Panc1 (cell line): ENCODE measurements around the gene DCP2. TPM values are rescaled to one million over a fixed set of nuclear protein-coding genes. Genes with fewer than 3 reads are reported as not detected.
A peak's percentile ranks its signal among the peaks of the same experiment; 100 is the strongest.
"Not testable (repeated sequence)": the region's sequence is repeated elsewhere in the genome, so short reads cannot be mapped to it uniquely, and the experiment has no call there.

ENCODE experiments used
- ATAC-seq: fragments of 200-7000 bp; cut with Tn5 transposase; 2 replicates; pipeline ENCODE4 v1.9.1; 2020; ENCODE audit warnings: mild to moderate bottlenecking, moderate library complexity
- BruUV-seq: library from RNA; stranded (reverse); fragments of 400-500 nt; replicated peaks from 2 replicates; lab custom pipeline; 2021; lab: Mats Ljungman, UMichigan
- CTCF ChIA-PET: fragments of 300-600 bp; sonication (Branson Sonifier 250); formaldehyde crosslinking; loops from one replicate; lab custom pipeline; 2022; ENCODE audit warnings: antibody characterized with exemption; lab: Charles Lee
- POLR2A ChIA-PET: fragments of 300-600 bp; sonication (Branson Sonifier 250); formaldehyde crosslinking; loops from one replicate; lab custom pipeline; 2022; ENCODE audit warnings: antibody characterized with exemption; lab: Charles Lee
- DNase-seq: peaks from one replicate; pipeline ENCODE4 v3.0.0-alpha.2; 2010; ENCODE audit warnings: low read depth, low spot score
- H3K27ac ChIP-seq: 2 replicates; pipeline ENCODE4 v1.5.1; 2011; ENCODE audit warnings: mild to moderate bottlenecking, low read length, inconsistent platforms
- H3K27me3 ChIP-seq: fragments of 200-500 bp; sonication (Bioruptor generic); 2 replicates; pipeline ENCODE4 v1.6.0; 2014; ENCODE audit warnings: low read length, inconsistent platforms; ENCODE audit not compliant: control insufficient read depth, insufficient read depth
- H3K36me3 ChIP-seq: fragments of 200-500 bp; sonication (Bioruptor generic); 2 replicates; pipeline ENCODE4 v1.5.1; 2014; ENCODE audit warnings: inconsistent platforms, mild to moderate bottlenecking, low read length, moderate library complexity; ENCODE audit not compliant: control insufficient read depth, insufficient read depth
- H3K4me1 ChIP-seq: 2 replicates; pipeline ENCODE4 v1.5.1; 2011; ENCODE audit warnings: inconsistent platforms, mild to moderate bottlenecking, low read length, moderate library complexity; ENCODE audit not compliant: control insufficient read depth, insufficient read depth
- H3K4me3 ChIP-seq, 2 experiments: 2 replicates each; pipeline ENCODE4 v1.5.1; 2011 to 2012; ENCODE audit warnings: low read depth in 2 of 2, low read length in 2 of 2, mild to moderate bottlenecking in 2 of 2, inconsistent platforms in 1 of 2, moderate library complexity in 1 of 2
- H3K9me3 ChIP-seq: fragments of 200-500 bp; sonication (Bioruptor generic); 2 replicates; pipeline ENCODE4 v1.5.1; 2014; ENCODE audit warnings: low read depth, mild to moderate bottlenecking, inconsistent platforms, low read length, moderate library complexity; ENCODE audit not compliant: control insufficient read depth, insufficient read depth
- CTCF ChIP-seq: fragments of 450-650 bp; IDR thresholded peaks from 2 replicates; pipeline ENCODE4 v1.5.1; 2017; ENCODE audit warnings: mild to moderate bottlenecking
- POLR2AphosphoS5 ChIP-seq: IDR thresholded peaks from 2 replicates; pipeline ENCODE4 v1.6.1; 2012; ENCODE audit warnings: mild to moderate bottlenecking, low read depth, low read length, moderate library complexity
- SIN3A ChIP-seq: IDR thresholded peaks from 2 replicates; pipeline ENCODE4 v1.6.1; 2012; ENCODE audit warnings: low read depth, mild to moderate bottlenecking, low read length, moderate library complexity, borderline replicate concordance; ENCODE audit not compliant: insufficient read depth
- TCF7L2 ChIP-seq: IDR thresholded peaks from 2 replicates; pipeline ENCODE4 v1.6.1; 2011; ENCODE audit warnings: mild to moderate bottlenecking, low read depth, low read length, inconsistent platforms
- in situ Hi-C: cut with HindIII; loops from 2 replicates; pipeline ENCODE4 v1.10.0; 2016; ENCODE audit warnings: low sequenced_read_pairs, low pct_unique_long_range_greater_than_20kb
- intact Hi-C: fragments of 100-400 bp; cut with micrococcal nuclease; formaldehyde crosslinking; loops from one replicate; pipeline ENCODE4 v1.10.0; 2022; ENCODE audit not compliant: unreplicated experiment
- total RNA-seq: library from RNA; stranded (reverse); gene quantifications from one replicate; pipeline ENCODE4 v1.2.1, GENCODE V29; 2021; ENCODE audit not compliant: unreplicated experiment
- TF ChIP-seq, protein P1 (sequence below), 2 experiments: IDR thresholded peaks; 2 replicates each; pipeline ENCODE4 v1.6.1; 2011 to 2012; ENCODE audit warnings: low read depth in 2 of 2, control low read depth in 1 of 2, low read length in 1 of 2, mild to moderate bottlenecking in 1 of 2, moderate library complexity in 1 of 2; ENCODE audit not compliant: insufficient read depth in 1 of 2

Gene DCP2
- total RNA-seq, 1 experiment from 2014 or later = 70.4 TPM

DNA sequence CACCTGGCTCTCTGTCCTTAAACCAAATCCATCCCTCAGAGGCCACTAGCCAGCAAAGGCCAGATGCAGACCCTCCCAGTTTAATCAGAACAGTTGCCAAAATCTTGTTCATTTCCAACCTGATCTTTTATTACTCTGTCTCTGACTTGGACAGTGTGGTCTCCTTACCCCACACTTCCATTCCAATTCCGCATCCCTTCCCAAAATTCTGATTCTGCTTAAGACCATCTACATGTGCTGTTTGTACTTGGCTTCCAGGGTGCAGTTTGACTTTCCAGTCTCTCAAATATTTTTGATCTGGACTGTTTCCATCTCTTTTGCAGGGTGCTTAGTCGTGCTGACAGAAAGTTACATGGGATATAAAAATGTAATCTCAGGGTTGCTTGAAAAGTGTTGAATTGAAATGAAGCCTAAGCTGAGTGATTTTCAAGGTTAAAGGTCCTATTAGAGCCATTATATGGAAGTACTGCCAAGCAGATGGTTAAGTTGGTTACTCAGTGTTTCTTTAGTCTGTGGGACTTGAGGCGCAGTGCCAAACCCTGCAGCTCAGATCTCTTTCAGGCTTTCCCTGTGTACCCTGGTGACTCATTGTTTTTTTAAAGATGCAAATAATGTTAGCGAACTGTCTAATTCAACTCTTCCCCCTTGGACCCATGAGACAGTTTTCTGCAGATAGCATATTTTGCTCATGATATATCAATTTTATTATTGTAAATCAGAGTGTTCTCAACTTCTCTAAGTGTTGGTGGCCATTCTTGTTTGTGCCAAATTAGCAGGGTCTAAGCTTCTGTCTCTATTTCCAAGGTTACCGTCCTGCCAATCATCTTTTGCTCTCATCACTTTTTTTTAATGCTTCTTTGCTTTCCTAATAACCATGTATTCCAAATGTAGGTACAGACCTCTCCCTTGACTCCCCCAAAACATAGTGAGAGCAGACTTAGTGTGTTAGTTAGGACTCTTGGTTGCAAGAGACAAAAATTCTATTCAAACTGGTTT lies 18.2 kb upstream of the DCP2 start:
- intact Hi-C loops (loop anchor here (5.0 kb wide), 1 partner anchor 36 kb away; the partner anchor contains the start of gene REEP5), in situ Hi-C loops (no loop called here)
- TF ChIP-seq POLR2AphosphoS5 (peak; percentile 90), CTCF (no peak), SIN3A (no peak), TCF7L2 (peak; percentile 89)
- TF ChIP-seq, protein P1, sequence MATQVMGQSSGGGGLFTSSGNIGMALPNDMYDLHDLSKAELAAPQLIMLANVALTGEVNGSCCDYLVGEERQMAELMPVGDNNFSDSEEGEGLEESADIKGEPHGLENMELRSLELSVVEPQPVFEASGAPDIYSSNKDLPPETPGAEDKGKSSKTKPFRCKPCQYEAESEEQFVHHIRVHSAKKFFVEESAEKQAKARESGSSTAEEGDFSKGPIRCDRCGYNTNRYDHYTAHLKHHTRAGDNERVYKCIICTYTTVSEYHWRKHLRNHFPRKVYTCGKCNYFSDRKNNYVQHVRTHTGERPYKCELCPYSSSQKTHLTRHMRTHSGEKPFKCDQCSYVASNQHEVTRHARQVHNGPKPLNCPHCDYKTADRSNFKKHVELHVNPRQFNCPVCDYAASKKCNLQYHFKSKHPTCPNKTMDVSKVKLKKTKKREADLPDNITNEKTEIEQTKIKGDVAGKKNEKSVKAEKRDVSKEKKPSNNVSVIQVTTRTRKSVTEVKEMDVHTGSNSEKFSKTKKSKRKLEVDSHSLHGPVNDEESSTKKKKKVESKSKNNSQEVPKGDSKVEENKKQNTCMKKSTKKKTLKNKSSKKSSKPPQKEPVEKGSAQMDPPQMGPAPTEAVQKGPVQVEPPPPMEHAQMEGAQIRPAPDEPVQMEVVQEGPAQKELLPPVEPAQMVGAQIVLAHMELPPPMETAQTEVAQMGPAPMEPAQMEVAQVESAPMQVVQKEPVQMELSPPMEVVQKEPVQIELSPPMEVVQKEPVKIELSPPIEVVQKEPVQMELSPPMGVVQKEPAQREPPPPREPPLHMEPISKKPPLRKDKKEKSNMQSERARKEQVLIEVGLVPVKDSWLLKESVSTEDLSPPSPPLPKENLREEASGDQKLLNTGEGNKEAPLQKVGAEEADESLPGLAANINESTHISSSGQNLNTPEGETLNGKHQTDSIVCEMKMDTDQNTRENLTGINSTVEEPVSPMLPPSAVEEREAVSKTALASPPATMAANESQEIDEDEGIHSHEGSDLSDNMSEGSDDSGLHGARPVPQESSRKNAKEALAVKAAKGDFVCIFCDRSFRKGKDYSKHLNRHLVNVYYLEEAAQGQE (IDR thresholded peaks at IDR 0.05; ENCODE audit: insufficient read depth in 1 of 2, low read depth in 2 of 2, low read length in 1 of 2) = no peak
- Histone ChIP-seq H3K36me3 (no peaks in the 10 kb centered on the region), H3K4me1 (peaks cover 56% of the 10 kb centered on the region), H3K4me3 (peak overlapping the region in 1 of 2 experiments; percentile 28; a peak in 2 of 4 replicates), H3K9me3 (no peaks in the 10 kb centered on the region), H3K27ac (peak overlapping the region; percentile 96), H3K27me3 (no peaks in the 10 kb centered on the region)
- DNase-seq = peak; percentile 87
- POLR2A ChIA-PET = interaction anchor here (0.6 to 0.7 kb wide), 3 partner anchors 10 to 54 kb away, joined by 3 to 6 read pairs (median 3); no protein-coding TSS in a partner anchor
- CTCF ChIA-PET = no interaction called here
- no TSS peak for BruUV-seq
- ATAC-seq = peak; percentile 95

DNA sequence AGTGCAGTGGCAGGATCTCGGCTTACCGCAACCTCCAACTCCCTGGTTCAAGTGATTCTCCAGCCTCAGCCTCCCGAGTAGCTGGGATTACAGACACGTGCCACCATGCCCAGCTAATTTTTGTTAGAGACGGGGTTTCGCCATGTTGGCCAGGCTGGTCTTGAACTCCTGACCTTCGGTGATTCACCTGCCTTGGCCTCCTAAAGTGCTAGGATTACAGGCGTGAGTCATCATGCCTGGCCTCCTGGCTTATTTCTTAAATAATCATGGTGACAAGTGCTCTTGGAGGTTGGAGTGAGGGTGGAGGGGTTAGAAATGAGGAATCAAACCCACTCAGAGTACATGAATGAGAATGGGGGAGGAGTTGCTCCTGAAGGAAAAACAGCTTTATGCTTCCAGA lies 16.7 kb upstream of the DCP2 start:
- in situ Hi-C loops, CTCF ChIA-PET: not testable (repeated sequence)
- POLR2A ChIA-PET = interaction anchor here (1.4 kb wide), 1 partner anchor 17 kb away, joined by 5 read pairs; the partner anchor contains the start of gene DCP2

More for the DNA sequence above, 16.7 kb upstream of the DCP2 start:
- H3K27ac ChIP-seq = peak overlapping the region; percentile 96
- H3K27me3 ChIP-seq, H3K9me3 ChIP-seq, BruUV-seq, DNase-seq, H3K36me3 ChIP-seq: not testable (repeated sequence)
- H3K4me3 ChIP-seq = peak overlapping the region in 1 of 2 experiments; percentile 21; a peak in 1 of 4 replicates
- H3K4me1 ChIP-seq = peaks cover 60% of the 10 kb centered on the region
- intact Hi-C loops = loop anchor here (5.0 kb wide), 1 partner anchor 38 kb away; the partner anchor contains the start of gene REEP5
- ATAC-seq = peak; percentile 79
